ENCODE measurements around the gene HPCA. TPM values are rescaled to one million over a fixed set of nuclear protein-coding genes. Genes with fewer than 3 reads are reported as not detected.

The HPCA gene
- total and polyA plus RNA-seq, 2 of the 13 experiments (the other 11 are each of a cell fraction or from before 2014, with no cell fraction given), result not detected

GRCh38 chr1:32898958-32899357, 12.7 kb downstream of the HPCA start (continued):
- TF ChIP-seq ZNF512B (CRISPR knock-in tag; IDR thresholded peaks at IDR 0.05; ENCODE audit: borderline replicate concordance) (no peak), KAT8 (CRISPR knock-in tag; IDR thresholded peaks at IDR 0.05) (no peak), ZUFSP (CRISPR knock-in tag; IDR thresholded peaks at IDR 0.05; ENCODE audit: borderline replicate concordance) (no peak)

GRCh38 chr1:32899586-32900296, 13.4 kb downstream of the HPCA start:
- DNase-seq (ENCODE audit: low spot score) (no peak), ATAC-seq (no peak), FAIRE-seq (no peak)
- POLR2A ChIA-PET, result no interaction called here
- no peaks in the 10 kb centered on the region for H3K79me2 ChIP-seq (ENCODE audit: insufficient read depth, low read length)
- WGBS (ENCODE audit: low lambda C conversion rate), result 13% methylated on average over 1 of the region's 7 CpGs
- no TSS peak for BruUV-seq (replicated peaks)
- H3K4me1 ChIP-seq (ENCODE audit: insufficient read depth, low read length), result no peaks in the 10 kb centered on the region
- intact Hi-C loops (cut with micrococcal nuclease; ENCODE audit: unreplicated experiment), result no loop called here
- H3K27me3 ChIP-seq (ENCODE audit: control insufficient read depth in 1 of 2, insufficient read depth in 2 of 2, low read length in 2 of 2), result peaks cover 13 to 50% of the 10 kb centered on the region in 2 experiments
- CTCF ChIA-PET (ENCODE audit: low intra/inter-chr PET ratio, low total read pairs), result no interaction called here
- no peak overlapping the region for H2AFZ ChIP-seq (ENCODE audit: low read length)
- H3K4me2 ChIP-seq (ENCODE audit: low read depth, low read length), result no peak overlapping the region
- H3K36me3 ChIP-seq (replicated peaks in 1 of 2; ENCODE audit: control insufficient read depth in 1 of 2, insufficient read depth in 2 of 2, low read length in 2 of 2), result no peaks in the 10 kb centered on the region
- in situ Hi-C loops (cut with HindIII; ENCODE audit: extremely low pct_ligation_motif_present, low pct_unique_long_range_greater_than_20kb), result no loop called here
- H3K9me3 ChIP-seq (ENCODE audit: low read length), result no peaks in the 10 kb centered on the region
- H4K20me1 ChIP-seq (ENCODE audit: insufficient read depth, low read length), result 0 out of 2 replicates have a peak, but pooled peaks cover 2% of the 10 kb centered on the region
- no peak overlapping the region for H3K27ac ChIP-seq (ENCODE audit: extremely low read length, insufficient read depth, low read length)
- H3K9ac ChIP-seq (ENCODE audit: insufficient read depth, low read depth, low read length), result no peak overlapping the region
- no peak overlapping the region for H3K4me3 ChIP-seq (replicated peaks in 1 of 3; ENCODE audit: insufficient read depth in 1 of 3, low read depth in 2 of 3, low read length in 3 of 3)
- no peak for TF ChIP-seq EED (CRISPR knock-in tag; IDR thresholded peaks at IDR 0.05)
- no peak for TF ChIP-seq U2AF1 (optimal IDR thresholded peaks at IDR 0.05; ENCODE audit: low read depth, low read length)
- TF ChIP-seq ZNF766 (CRISPR knock-in tag; IDR thresholded peaks at IDR 0.05; ENCODE audit: borderline replicate concordance), result no peak
